ENCODE measurements around the gene TMEM202.

GRCh38 chr15:72377331-72377730 is 20.8 kb upstream of the TMEM202 start:
- TF ChIP-seq, protein P1, sequence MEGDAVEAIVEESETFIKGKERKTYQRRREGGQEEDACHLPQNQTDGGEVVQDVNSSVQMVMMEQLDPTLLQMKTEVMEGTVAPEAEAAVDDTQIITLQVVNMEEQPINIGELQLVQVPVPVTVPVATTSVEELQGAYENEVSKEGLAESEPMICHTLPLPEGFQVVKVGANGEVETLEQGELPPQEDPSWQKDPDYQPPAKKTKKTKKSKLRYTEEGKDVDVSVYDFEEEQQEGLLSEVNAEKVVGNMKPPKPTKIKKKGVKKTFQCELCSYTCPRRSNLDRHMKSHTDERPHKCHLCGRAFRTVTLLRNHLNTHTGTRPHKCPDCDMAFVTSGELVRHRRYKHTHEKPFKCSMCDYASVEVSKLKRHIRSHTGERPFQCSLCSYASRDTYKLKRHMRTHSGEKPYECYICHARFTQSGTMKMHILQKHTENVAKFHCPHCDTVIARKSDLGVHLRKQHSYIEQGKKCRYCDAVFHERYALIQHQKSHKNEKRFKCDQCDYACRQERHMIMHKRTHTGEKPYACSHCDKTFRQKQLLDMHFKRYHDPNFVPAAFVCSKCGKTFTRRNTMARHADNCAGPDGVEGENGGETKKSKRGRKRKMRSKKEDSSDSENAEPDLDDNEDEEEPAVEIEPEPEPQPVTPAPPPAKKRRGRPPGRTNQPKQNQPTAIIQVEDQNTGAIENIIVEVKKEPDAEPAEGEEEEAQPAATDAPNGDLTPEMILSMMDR (IDR thresholded peaks at IDR 0.05), result no peak
- TF ChIP-seq ZFX (IDR thresholded peaks at IDR 0.05; ENCODE audit: borderline replicate concordance), result no peak

All from 22Rv1 (cell line).